GM19372 (cell line): ENCODE measurements around the gene RPL23.

Experiments
- ATAC-seq: cut with Tn5 transposase; IDR thresholded peaks from one replicate; pipeline ENCODE4 v1.9.1; 2021; ENCODE audit warnings: mild to moderate bottlenecking, low read depth, moderate library complexity; ENCODE audit not compliant: unreplicated experiment

RPL23 gene

GRCh38 chr17:38853292-38854219 lies at the start of gene RPL23:
Gene RPL23, minus strand, starts transcription at chr17:38853721. Its CDS starts 11 bp downstream, at chr17:38853710.
- peak; percentile 88 for ATAC-seq

- ATAC-seq = no peak
These were observed 47.6 kb upstream of the RPL23 start for GRCh38 chr17:38900978-38901656.

- no peak for ATAC-seq
These were observed 45.9 kb upstream of the RPL23 start for GRCh38 chr17:38899421-38899820.

- peak; percentile 67 for ATAC-seq
These were observed 45.4 kb upstream of the RPL23 start for GRCh38 chr17:38898812-38899348.

GRCh38 chr17:38898291-38898679 lies 44.8 kb upstream of the RPL23 start:
- no peak for ATAC-seq

- no peak for ATAC-seq
These were observed 44.3 kb upstream of the RPL23 start for GRCh38 chr17:38897671-38898290.

GRCh38 chr17:38897176-38897575 lies 43.7 kb upstream of the RPL23 start:
- ATAC-seq = no peak

- ATAC-seq = no peak
These were observed 42.9 kb upstream of the RPL23 start for GRCh38 chr17:38896346-38896954.

- ATAC-seq = no peak
These were observed 40.8 kb upstream of the RPL23 start for GRCh38 chr17:38894276-38894675.

- ATAC-seq = no peak
These were observed 40.1 kb upstream of the RPL23 start for GRCh38 chr17:38893607-38894006.

GRCh38 chr17:38893113-38893512 lies 39.6 kb upstream of the RPL23 start:
- ATAC-seq = no peak

- ATAC-seq = no peak
These were observed 39.1 kb upstream of the RPL23 start for GRCh38 chr17:38892620-38893019.

- ATAC-seq = no peak
These were observed 38.6 kb upstream of the RPL23 start for GRCh38 chr17:38892083-38892482.

- no peak for ATAC-seq
These were observed 37.9 kb upstream of the RPL23 start for GRCh38 chr17:38891441-38891840.

GRCh38 chr17:38890410-38890746 lies 36.9 kb upstream of the RPL23 start:
- no peak for ATAC-seq

GRCh38 chr17:38889745-38890409 lies 36.4 kb upstream of the RPL23 start:
- no peak for ATAC-seq

GRCh38 chr17:38888842-38889241 lies 35.3 kb upstream of the RPL23 start:
- ATAC-seq = no peak

- ATAC-seq = no peak
These were observed 33.1 kb upstream of the RPL23 start for GRCh38 chr17:38886643-38887010.

GRCh38 chr17:38885728-38886642 lies 32.5 kb upstream of the RPL23 start:
- no peak for ATAC-seq
